GM19397 (cell line): ENCODE results near the gene HSD17B2.
"Not testable (repeated sequence)": the region's sequence is repeated elsewhere in the genome, so short reads cannot be mapped to it uniquely, and the experiment has no call there.

ENCODE experiments used
- ATAC-seq: cut with Tn5 transposase; IDR thresholded peaks from one replicate; pipeline ENCODE4 v1.9.1; 2021; ENCODE audit warnings: mild to moderate bottlenecking, moderate library complexity; ENCODE audit not compliant: unreplicated experiment

The HSD17B2 gene

GRCh38 chr16:82118749-82119148, 83.7 kb downstream of the HSD17B2 start:
- ATAC-seq: no peak

GRCh38 chr16:82119405-82119804, 84.4 kb downstream of the HSD17B2 start:
- no peak for ATAC-seq

- ATAC-seq: no peak
Measured at GRCh38 chr16:82124651-82125050, 89.6 kb downstream of the HSD17B2 start.

GRCh38 chr16:82129881-82130280, 94.8 kb downstream of the HSD17B2 start:
- ATAC-seq: no peak

- no peak for ATAC-seq
Measured at GRCh38 chr16:82133798-82134197, 98.7 kb downstream of the HSD17B2 start.

- ATAC-seq: no peak
Measured at GRCh38 chr16:82134846-82135245, 99.8 kb downstream of the HSD17B2 start.

GRCh38 chr16:82135844-82136243, 100.8 kb downstream of the HSD17B2 start:
- ATAC-seq: no peak

- no peak for ATAC-seq
Measured at GRCh38 chr16:82136956-82137821, 102.1 kb downstream of the HSD17B2 start.

- no peak for ATAC-seq
Measured at GRCh38 chr16:82137822-82138167, 102.7 kb downstream of the HSD17B2 start.

- no peak for ATAC-seq
Measured at GRCh38 chr16:82138478-82139285, 103.6 kb downstream of the HSD17B2 start.

- ATAC-seq: not testable (repeated sequence)
Measured at GRCh38 chr16:82139286-82139571, 104.2 kb downstream of the HSD17B2 start.

- ATAC-seq: no peak
Measured at GRCh38 chr16:82146556-82146955, 111.5 kb downstream of the HSD17B2 start.

GRCh38 chr16:82146957-82147356, 111.9 kb downstream of the HSD17B2 start:
- no peak for ATAC-seq

- no peak for ATAC-seq
Measured at GRCh38 chr16:82147546-82147945, 112.5 kb downstream of the HSD17B2 start.
